ENCODE data around the gene CRY1.

CRY1 gene

GRCh38 chr12:106953352-106954250 lies 139.7 kb downstream of the CRY1 start:
- peaks cover 39% of the 10 kb centered on the region for H3K4me1 ChIP-seq
- no peak for DNase-seq (ENCODE audit: low spot score in 2 of 2)
- H3K36me3 ChIP-seq (replicated peaks): no peaks in the 10 kb centered on the region; the same call in 1 of the 2 replicates
- H3K27me3 ChIP-seq (ENCODE audit: low read depth): no peaks in the 10 kb centered on the region
- in situ Hi-C loops (cut with MboI; ENCODE audit: low sequenced_read_pairs): no loop called here
- H3K4me3 ChIP-seq: no peak overlapping the region
- H3K9me3 ChIP-seq: no peaks in the 10 kb centered on the region

GRCh38 chr12:106950591-106950990 lies 142.8 kb downstream of the CRY1 start:
- peak; percentile 52 to 54 for DNase-seq (ENCODE audit: low spot score in 2 of 2)
- in situ Hi-C loops (cut with MboI; ENCODE audit: low sequenced_read_pairs): no loop called here
- Histone ChIP-seq H3K36me3 (replicated peaks) (no peaks in the 10 kb centered on the region), H3K4me1 (peaks cover 27% of the 10 kb centered on the region), H3K27me3 (ENCODE audit: low read depth) (no peaks in the 10 kb centered on the region), H3K9me3 (no peaks in the 10 kb centered on the region), H3K4me3 (no peak overlapping the region)

GRCh38 chr12:106947461-106947860 lies 145.9 kb downstream of the CRY1 start:
- in situ Hi-C loops (cut with MboI; ENCODE audit: low sequenced_read_pairs): no loop called here
- H3K27me3 ChIP-seq (ENCODE audit: low read depth): no peaks in the 10 kb centered on the region
- no peaks in the 10 kb centered on the region for H3K9me3 ChIP-seq
- no peak for DNase-seq (ENCODE audit: low spot score in 2 of 2)
- H3K4me1 ChIP-seq: peaks cover 15% of the 10 kb centered on the region
- H3K4me3 ChIP-seq: no peak overlapping the region
- no peaks in the 10 kb centered on the region for H3K36me3 ChIP-seq (replicated peaks)

- in situ Hi-C loops (cut with MboI; ENCODE audit: low sequenced_read_pairs): no loop called here
- no peak for DNase-seq (ENCODE audit: low spot score in 2 of 2)
- no peaks in the 10 kb centered on the region for H3K9me3 ChIP-seq
- no peak overlapping the region for H3K4me3 ChIP-seq
- peaks cover 8% of the 10 kb centered on the region for H3K4me1 ChIP-seq
- no peaks in the 10 kb centered on the region for H3K27me3 ChIP-seq (ENCODE audit: low read depth)
- H3K36me3 ChIP-seq (replicated peaks): no peaks in the 10 kb centered on the region
Measured at GRCh38 chr12:106945261-106945851, 148.0 kb downstream of the CRY1 start.

- H3K4me3 ChIP-seq: no peak overlapping the region
- H3K4me1 ChIP-seq: no peaks in the 10 kb centered on the region; the same call in 1 of the 2 replicates
- in situ Hi-C loops (cut with MboI; ENCODE audit: low sequenced_read_pairs): no loop called here
- H3K27me3 ChIP-seq (ENCODE audit: low read depth): no peaks in the 10 kb centered on the region
- H3K9me3 ChIP-seq: 0 out of 2 replicates have a peak, but pooled peaks cover 3% of the 10 kb centered on the region
- no peaks in the 10 kb centered on the region for H3K36me3 ChIP-seq (replicated peaks)
- DNase-seq (ENCODE audit: low spot score in 2 of 2): no peak
Measured at GRCh38 chr12:106942775-106943174, 150.6 kb downstream of the CRY1 start.

- DNase-seq (ENCODE audit: low spot score in 2 of 2): no peak
- Histone ChIP-seq H3K4me3 (no peak overlapping the region), H3K9me3 (0 out of 2 replicates have a peak, but pooled peaks cover 3% of the 10 kb centered on the region), H3K27me3 (ENCODE audit: low read depth) (no peaks in the 10 kb centered on the region), H3K36me3 (replicated peaks) (no peaks in the 10 kb centered on the region), H3K4me1 (no peaks in the 10 kb centered on the region; the same call in 1 of the 2 replicates)
- in situ Hi-C loops (cut with MboI; ENCODE audit: low sequenced_read_pairs): no loop called here
Measured at GRCh38 chr12:106941481-106942156, 151.7 kb downstream of the CRY1 start.
